NCI-H82 treated with DMSO at 0.1 percent for 48 hours (cell line): ENCODE data around the gene HS3ST4.

Experiments
- DNase-seq: peaks from one replicate; lab custom pipeline; 2025; ENCODE audit not compliant: unreplicated experiment; lab: John Stamatoyannopoulos, UW

Gene HS3ST4

GRCh38 chr16:25691519-25692091 lies at the start of gene HS3ST4:
TSS of gene HS3ST4 (plus strand) at chr16:25691959.
- no peak for DNase-seq

DNA sequence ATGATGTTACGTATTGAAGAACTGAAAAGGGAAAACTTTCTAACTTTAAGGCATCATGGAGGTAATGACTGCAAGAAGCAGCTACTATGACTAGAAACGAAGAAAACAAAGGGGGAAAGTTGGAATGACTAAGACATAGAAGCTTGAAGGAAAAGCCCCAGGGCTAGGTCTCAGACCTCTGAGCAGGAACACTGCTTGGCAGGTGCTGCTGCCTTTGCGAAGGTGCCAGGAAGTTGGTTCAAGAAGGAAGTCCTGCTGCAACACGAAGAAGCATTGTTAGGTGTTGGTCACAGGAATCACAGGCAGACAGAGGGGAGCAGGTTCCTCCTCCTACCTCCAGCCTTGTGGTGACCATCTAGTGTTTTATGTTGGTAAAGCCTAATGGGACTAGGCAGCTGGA lies 48.1 kb upstream of the HS3ST4 start:
- no peak for DNase-seq

- no peak for DNase-seq
Observed at GRCh38 chr16:25656639-25657038, 35.1 kb upstream of the HS3ST4 start.

DNA sequence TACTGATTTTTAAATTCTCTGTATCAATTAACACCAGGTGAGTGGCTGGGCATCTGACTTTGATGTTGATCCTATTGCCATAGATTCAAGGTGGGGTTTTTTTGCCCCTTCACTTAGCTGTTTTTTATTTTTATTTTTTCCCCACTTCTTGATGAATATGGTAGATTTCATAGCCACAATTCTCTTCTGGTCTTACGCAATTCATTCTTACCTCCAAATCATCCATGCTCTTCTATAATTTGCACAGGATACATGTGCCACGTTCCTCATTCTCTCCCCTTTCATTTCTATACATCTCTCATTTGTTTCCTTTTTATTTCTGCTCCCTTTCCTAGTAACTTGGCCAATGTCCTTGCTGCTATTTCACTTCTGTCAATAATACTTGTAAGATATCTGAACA lies 14.9 kb upstream of the HS3ST4 start:
- DNase-seq, result no peak

DNA sequence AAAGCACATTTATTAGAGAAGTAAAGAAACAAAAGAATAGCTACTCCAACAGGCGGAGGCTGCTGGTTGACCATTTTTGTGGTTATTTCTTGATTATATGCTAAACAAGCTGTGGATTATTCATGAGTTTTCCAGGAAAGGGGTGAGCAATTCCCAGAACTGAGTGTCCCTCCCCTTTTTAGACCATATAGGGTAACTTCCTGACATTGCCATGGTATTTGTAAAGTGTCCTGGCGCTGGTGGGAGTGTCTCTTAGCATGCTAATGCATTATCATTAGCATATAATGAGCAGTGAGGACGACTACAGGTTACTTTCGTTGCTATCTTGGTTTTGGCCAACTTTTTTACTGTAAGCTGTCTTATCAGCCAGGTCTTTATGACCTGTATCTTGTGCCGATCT lies 12.2 kb upstream of the HS3ST4 start:
- DNase-seq, result no peak

DNA sequence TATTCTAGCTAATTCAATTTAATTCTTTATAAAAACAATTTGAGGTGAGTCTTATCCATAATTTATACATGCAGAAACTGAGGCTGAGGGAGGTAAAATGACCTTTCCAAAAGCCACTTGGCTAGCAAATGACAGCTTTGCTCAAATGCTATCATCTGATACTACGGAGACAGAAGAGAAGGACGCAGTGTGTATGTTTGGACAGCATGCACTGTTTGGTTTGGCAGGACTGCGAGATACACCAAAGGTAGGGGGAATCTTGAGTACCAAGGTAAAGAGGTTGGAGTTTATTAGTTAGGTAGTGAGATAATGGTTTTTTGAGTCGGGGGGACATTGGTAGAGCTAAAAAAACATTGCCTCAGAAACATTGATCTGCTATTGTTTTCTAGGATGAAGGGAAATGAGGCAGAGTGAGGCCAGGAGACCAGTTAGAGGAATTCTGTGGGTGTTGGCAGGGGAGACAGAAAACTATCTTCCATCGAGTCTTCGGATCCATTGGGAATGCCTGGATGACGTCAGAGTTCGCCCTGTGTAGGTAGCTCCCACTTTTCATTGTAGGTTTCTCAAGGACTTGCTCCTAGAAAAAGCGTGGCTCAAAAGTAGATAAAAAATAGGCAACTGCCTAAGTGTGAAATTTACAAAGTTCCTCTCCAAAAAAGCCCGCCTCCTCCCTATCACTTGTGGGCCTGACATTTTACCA lies 2.5 kb upstream of the HS3ST4 start:
- no peak for DNase-seq

DNA sequence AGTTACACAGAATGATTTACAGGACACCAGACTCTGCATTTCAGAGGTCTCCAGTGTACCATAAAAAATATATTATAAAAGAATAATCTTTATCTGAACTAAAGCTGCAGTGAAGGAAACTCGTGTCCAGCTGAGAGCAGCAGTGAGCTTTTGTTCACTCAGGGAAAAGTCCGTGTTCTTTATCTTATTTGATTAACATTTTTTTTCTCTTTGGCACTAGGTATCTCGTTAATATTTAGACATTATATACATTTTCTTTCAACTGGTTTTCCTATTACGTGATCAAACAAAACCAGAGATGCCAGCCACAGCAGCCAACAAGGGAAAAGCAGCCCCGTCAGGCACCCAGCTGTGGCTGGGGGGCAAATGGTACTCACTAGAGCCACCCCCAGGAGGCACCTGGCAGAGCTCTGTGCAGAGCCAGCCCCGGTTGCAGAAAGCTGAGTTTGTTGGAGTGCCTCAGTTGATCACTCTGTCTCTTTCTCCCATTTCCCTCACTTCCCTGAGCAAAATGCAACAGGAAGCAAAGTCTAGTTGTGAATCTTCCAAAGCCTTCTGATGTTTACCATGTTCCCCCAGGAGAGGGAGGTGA lies 1.1 kb upstream of the HS3ST4 start:
- no peak for DNase-seq

DNA sequence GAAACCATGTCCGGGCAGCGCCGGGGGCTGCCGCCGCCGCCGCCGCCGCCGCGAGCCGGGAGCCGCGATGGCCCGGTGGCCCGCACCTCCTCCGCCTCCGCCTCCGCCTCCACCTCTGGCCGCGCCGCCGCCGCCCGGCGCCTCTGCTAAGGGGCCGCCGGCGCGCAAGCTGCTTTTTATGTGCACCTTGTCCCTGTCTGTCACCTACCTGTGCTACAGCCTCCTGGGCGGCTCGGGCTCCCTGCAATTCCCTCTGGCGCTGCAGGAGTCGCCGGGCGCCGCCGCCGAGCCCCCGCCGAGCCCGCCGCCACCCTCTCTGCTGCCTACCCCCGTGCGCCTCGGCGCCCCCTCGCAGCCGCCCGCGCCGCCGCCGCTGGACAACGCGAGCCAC lies 587 bp downstream of the HS3ST4 start:
- DNase-seq, result no peak

GRCh38 chr16:25692742-25693508 lies 1.2 kb downstream of the HS3ST4 start:
- no peak for DNase-seq

DNA sequence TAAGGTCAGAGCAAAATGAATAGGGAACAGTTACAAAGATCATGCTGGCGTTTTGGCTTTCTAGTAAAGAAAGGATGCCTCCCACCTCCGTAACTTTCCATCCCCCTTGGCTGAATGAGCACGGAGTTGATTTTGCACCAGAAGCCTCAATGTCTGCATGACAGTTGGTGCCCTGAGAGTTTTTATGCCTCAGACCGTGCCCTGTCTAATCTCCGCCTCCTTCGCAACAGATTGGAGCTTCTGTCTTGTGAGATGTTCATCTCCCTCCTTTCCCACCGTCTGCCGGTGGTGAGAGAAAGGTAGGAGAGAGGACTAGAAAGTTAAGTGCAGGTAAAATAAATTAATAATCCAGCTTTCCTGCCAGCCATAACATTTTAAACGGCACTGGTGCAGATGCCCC lies 1.9 kb downstream of the HS3ST4 start:
- no peak for DNase-seq

GRCh38 chr16:25699069-25699468 lies 7.3 kb downstream of the HS3ST4 start:
- DNase-seq, result no peak

GRCh38 chr16:25700547-25700946 lies 8.8 kb downstream of the HS3ST4 start:
- DNase-seq, result no peak

- no peak for DNase-seq
Observed at GRCh38 chr16:25707553-25707952, 15.8 kb downstream of the HS3ST4 start.

- no peak for DNase-seq
Observed at GRCh38 chr16:25707982-25708583, 16.3 kb downstream of the HS3ST4 start.

GRCh38 chr16:25709213-25709612 lies 17.5 kb downstream of the HS3ST4 start:
- no peak for DNase-seq

DNA sequence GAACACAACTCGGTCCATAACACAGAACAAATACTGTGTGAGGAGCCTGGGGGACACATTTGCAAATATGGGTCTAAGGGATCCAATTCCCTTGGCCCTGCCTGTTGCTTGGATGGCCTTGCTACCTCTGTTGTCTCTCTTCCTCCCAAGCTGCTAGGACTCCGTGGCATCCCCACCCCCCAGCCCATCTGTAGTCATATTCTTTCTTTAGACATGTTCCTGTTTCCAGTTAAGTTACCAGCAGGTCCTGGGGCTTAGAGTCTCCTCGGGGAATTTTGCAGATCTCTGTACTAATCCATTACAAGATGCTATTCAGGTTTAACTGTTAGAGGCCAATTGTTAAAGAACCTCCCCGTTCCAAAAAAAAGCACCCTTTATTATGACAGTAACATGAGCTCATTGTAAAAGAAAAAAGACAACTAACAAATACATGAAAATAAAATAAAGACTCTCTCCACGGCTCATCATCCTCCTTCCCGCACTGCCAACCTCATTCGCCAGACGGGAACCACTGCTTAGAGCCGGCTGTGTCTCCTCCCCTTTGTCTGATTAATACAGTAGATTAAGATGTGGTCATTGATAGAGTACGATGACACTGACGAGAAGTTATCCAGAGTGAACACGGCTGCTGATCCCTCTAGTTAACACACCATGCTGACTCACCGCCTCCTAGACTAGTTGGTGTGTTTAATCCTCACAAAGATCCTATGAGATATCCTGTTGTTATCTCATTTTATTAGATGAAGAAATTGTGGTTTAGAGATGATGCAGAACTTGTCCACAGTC lies 22.2 kb downstream of the HS3ST4 start:
- DNase-seq, result peak; percentile 90

GRCh38 chr16:25716186-25716585 lies 24.4 kb downstream of the HS3ST4 start:
- DNase-seq, result no peak

DNA sequence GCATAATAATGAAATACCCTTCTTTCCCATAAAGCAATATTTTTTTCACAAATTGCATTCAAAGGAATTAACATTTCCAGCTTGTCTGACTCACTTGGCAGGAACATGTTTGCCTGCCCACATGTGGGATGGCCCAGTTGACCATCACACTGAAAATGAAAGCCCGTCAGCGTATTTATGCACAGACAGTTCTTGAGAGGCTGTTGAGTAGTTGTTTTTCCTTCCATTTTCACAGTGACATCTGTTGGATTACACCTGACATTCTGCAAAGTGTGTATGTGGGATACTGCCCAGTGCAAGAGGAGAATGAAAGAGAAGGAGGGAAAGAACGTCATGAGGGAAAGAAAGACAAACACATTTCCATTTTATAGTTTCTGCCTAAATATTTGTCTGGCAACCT lies 29.7 kb downstream of the HS3ST4 start:
- DNase-seq, result no peak

DNA sequence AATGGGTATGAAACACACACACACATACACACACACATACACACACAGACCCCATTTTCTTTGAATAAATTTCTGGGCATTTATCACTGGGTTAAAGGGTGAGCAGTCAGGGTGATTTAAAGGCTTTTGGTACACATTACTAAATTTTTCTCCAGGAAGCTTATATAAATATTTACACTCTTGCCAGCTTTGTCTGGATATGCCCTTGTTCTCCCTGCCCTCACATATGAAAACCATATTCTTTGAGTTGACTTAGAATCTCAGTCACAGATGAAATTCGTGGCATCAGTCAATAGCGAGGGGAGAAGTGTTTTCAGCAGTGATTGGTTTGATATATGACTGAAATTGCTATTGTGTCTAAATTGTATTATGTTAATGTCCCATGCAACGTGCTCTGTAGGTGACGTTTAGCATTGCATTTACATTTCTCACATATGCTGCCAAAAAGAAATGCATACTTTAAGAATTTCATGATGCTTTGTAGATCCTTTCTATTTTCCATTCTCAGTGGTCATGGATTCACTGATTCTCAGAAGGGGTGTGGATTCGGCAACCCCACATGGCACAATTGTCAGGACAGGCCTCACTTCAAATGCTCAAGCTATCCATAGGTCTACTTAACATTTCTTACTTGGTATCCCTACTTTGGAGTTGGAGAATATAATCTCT lies 34.8 kb downstream of the HS3ST4 start:
- no peak for DNase-seq

DNA sequence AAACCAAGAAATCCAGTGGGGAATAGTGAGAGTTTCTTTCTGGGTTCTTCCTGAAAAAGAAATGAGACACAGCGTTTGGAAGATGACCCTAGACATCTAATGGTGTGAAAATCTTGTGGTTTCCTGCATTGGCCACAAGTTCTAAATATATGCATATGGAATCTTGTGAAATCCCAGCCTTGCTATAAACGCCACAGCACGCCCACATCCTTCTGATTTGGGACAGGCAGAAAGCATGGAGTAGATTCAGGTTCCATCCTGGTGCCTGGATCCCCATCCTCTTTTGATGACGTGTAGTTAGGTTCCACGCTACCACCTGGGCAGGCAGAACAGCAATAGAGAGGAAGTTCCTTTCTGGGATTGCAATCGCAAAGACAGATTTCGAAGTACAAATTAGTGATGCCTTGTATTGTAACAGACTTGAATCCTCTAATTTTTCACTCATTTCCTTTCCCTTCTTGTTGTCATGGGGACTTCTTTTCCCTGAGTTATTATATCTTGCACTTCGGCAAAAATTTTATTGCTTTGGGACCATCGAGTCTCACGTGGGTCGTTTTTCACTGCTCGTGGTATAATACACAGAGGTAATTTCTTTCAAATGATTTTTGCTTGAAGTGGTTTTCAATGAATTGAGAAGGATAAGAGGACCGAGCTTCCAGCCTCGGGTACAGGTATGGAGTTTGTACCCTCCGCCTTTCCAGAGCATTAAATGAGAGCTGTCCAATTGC lies 37.6 kb downstream of the HS3ST4 start:
- DNase-seq, result no peak
